H9 (cell line): ENCODE measurements around the gene DNM2. TPM values are rescaled to one million over a fixed set of nuclear protein-coding genes. Genes with fewer than 3 reads are reported as not detected.
A peak's percentile ranks its signal among the peaks of the same experiment; 100 is the strongest.

ENCODE experiments used
- DNase-seq: peaks from one replicate; pipeline ENCODE4 v3.0.0-alpha.2; 2017
- H2AFZ ChIP-seq: one replicate; pipeline ENCODE4 v1.6.1; 2013; ENCODE audit warnings: mild to moderate bottlenecking, low read length, control low read depth, moderate library complexity
- H2AK5ac ChIP-seq: 2 replicates; pipeline ENCODE4 v1.6.1; 2013; ENCODE audit warnings: low read length, control low read depth, mixed read lengths; ENCODE audit not compliant: insufficient read length
- H2BK120ac ChIP-seq: one replicate; pipeline ENCODE4 v1.6.1; 2013; ENCODE audit warnings: low read depth, mild to moderate bottlenecking, low read length, control low read depth, inconsistent platforms; ENCODE audit not compliant: poor library complexity, severe bottlenecking
- H2BK12ac ChIP-seq: 2 replicates; pipeline ENCODE4 v1.6.1; 2013; ENCODE audit warnings: low read length, control low read depth, mixed read lengths, low read depth; ENCODE audit not compliant: insufficient read length
- H2BK15ac ChIP-seq: 2 replicates; pipeline ENCODE4 v1.6.1; 2013; ENCODE audit warnings: low read depth, low read length, control low read depth
- H2BK20ac ChIP-seq: one replicate; pipeline ENCODE4 v1.6.1; 2013; ENCODE audit warnings: low read depth, mild to moderate bottlenecking, low read length, control low read depth, inconsistent platforms; ENCODE audit not compliant: poor library complexity, severe bottlenecking
- H2BK5ac ChIP-seq: 2 replicates; pipeline ENCODE4 v1.6.1; 2013; ENCODE audit warnings: low read length, control low read depth, mixed read lengths; ENCODE audit not compliant: insufficient read length
- H3K14ac ChIP-seq: 2 replicates; pipeline ENCODE4 v1.6.1; 2013; ENCODE audit warnings: low read length, control low read depth; ENCODE audit not compliant: insufficient read depth
- H3K18ac ChIP-seq: 2 replicates; pipeline ENCODE4 v1.6.1; 2013; ENCODE audit warnings: low read depth, mild to moderate bottlenecking, mixed read lengths, low read length, control low read depth; ENCODE audit not compliant: insufficient read length
- H3K23ac ChIP-seq: 2 replicates; pipeline ENCODE4 v1.6.1; 2013; ENCODE audit warnings: low read length, control low read depth, mixed read lengths, low read depth; ENCODE audit not compliant: insufficient read length
- H3K23me2 ChIP-seq: 2 replicates; pipeline ENCODE4 v1.6.1; 2013; ENCODE audit warnings: low read depth, mild to moderate bottlenecking, mixed read lengths, low read length, control low read depth; ENCODE audit not compliant: insufficient read length, poor library complexity, severe bottlenecking
- H3K27ac ChIP-seq: 2 replicates; pipeline ENCODE4 v1.5.1; 2013; ENCODE audit warnings: low read length, control low read depth, mixed read lengths, low read depth; ENCODE audit not compliant: insufficient read length
- H3K27me3 ChIP-seq: 2 replicates; pipeline ENCODE4 v1.6.1; 2013; ENCODE audit warnings: low read length, control low read depth, inconsistent platforms; ENCODE audit not compliant: insufficient read depth
- H3K4ac ChIP-seq: 2 replicates; pipeline ENCODE4 v1.6.1; 2013; ENCODE audit warnings: low read depth, mild to moderate bottlenecking, control low read depth, inconsistent platforms, low read length, moderate library complexity
- H3K4me1 ChIP-seq: 2 replicates; pipeline ENCODE4 v1.6.1; 2013; ENCODE audit warnings: low read length, control low read depth, inconsistent platforms; ENCODE audit not compliant: insufficient read depth
- H3K4me2 ChIP-seq: 2 replicates; pipeline ENCODE4 v1.6.1; 2013; ENCODE audit warnings: low read length, control low read depth, mixed read lengths; ENCODE audit not compliant: insufficient read length, insufficient read depth
- H3K56ac ChIP-seq: 2 replicates; pipeline ENCODE4 v1.6.1; 2013; ENCODE audit warnings: low read depth, mild to moderate bottlenecking, mixed read lengths, low read length, control low read depth; ENCODE audit not compliant: insufficient read length
- H3K79me1 ChIP-seq: 2 replicates; pipeline ENCODE4 v1.6.1; 2013; ENCODE audit warnings: low read depth, mild to moderate bottlenecking, moderate library complexity, low read length, control low read depth, inconsistent platforms; ENCODE audit not compliant: insufficient read depth, poor library complexity, severe bottlenecking
- H3K79me2 ChIP-seq: 2 replicates; pipeline ENCODE4 v1.6.1; 2013; ENCODE audit warnings: low read length, control low read depth, inconsistent platforms; ENCODE audit not compliant: insufficient read depth
- H3K9ac ChIP-seq: 2 replicates; pipeline ENCODE4 v1.6.1; 2013; ENCODE audit warnings: low read length, control low read depth, mixed read lengths; ENCODE audit not compliant: insufficient read length; ENCODE audit errors: extremely low read depth
- H3K9me3 ChIP-seq: one replicate; pipeline ENCODE4 v1.6.1; 2013; ENCODE audit warnings: low read depth, low read length, inconsistent platforms; ENCODE audit not compliant: control insufficient read depth
- H3T11ph ChIP-seq: one replicate; pipeline ENCODE4 v1.6.1; 2013; ENCODE audit warnings: mild to moderate bottlenecking, low read length, control low read depth, inconsistent platforms
- H4K20me1 ChIP-seq: one replicate; pipeline ENCODE4 v1.6.1; 2013; ENCODE audit not compliant: control insufficient read depth, insufficient read length, insufficient read depth
- H4K5ac ChIP-seq: 2 replicates; pipeline ENCODE4 v1.6.1; 2013; ENCODE audit warnings: low read depth, mild to moderate bottlenecking, mixed read lengths, low read length, control low read depth; ENCODE audit not compliant: insufficient read length
- H4K8ac ChIP-seq: replicated peaks from 2 replicates; pipeline ENCODE4 v1.6.1; 2013; ENCODE audit warnings: low read length, control low read depth, mixed read lengths, low read depth; ENCODE audit not compliant: insufficient read length
- H4K91ac ChIP-seq: 2 replicates; pipeline ENCODE4 v1.6.1; 2013; ENCODE audit warnings: low read depth, mild to moderate bottlenecking, moderate library complexity, mixed read lengths, low read length, control low read depth; ENCODE audit not compliant: insufficient read length
- H3K27ac Mint-ChIP-seq, 3 experiments: 2 replicates in 2 of 3; 3 replicates in 1 of 3; pipeline ENCODE4 v1.8.0; 2020 to 2021; ENCODE audit warnings: mixed read lengths in 3 of 3, mild to moderate bottlenecking in 1 of 3, moderate library complexity in 1 of 3
- H3K27me3 Mint-ChIP-seq: 2 replicates; pipeline ENCODE4 v1.8.0; 2021; ENCODE audit warnings: low read depth, mild to moderate bottlenecking, moderate library complexity, mixed read lengths
- H3K36me3 Mint-ChIP-seq, 3 experiments: 2 replicates in 2 of 3; 3 replicates in 1 of 3; pipeline ENCODE4 v1.8.0; 2020 to 2021; ENCODE audit warnings: low read depth in 3 of 3, mixed read lengths in 3 of 3; ENCODE audit not compliant: insufficient read depth in 1 of 3
- H3K4me1 Mint-ChIP-seq, 2 experiments: 2 replicates each; pipeline ENCODE4 v1.8.0; 2020; ENCODE audit warnings: mixed read lengths in 2 of 2
- H3K4me3 Mint-ChIP-seq, 2 experiments: 2 replicates in 1 of 2; 3 replicates in 1 of 2; pipeline ENCODE4 v1.8.0; 2020 to 2021; ENCODE audit warnings: mild to moderate bottlenecking in 2 of 2, mixed read lengths in 2 of 2, moderate library complexity in 1 of 2
- H3K9me3 Mint-ChIP-seq, 2 experiments: 2 replicates in 1 of 2; 3 replicates in 1 of 2; pipeline ENCODE4 v1.8.0; 2020; ENCODE audit warnings: mild to moderate bottlenecking in 2 of 2, mixed read lengths in 2 of 2, moderate library complexity in 1 of 2
- CTCF ChIP-seq: fragments of 200-600 bp; sonication (generic); conservative IDR thresholded peaks from 3 replicates; pipeline ENCODE4 v1.8.0; 2021; ENCODE audit warnings: antibody characterized with exemption, mild to moderate bottlenecking
- WGBS: extraction: QIAGEN DNeasy Blood & Tissue Kit; methylation state at CpG from one replicate; pipeline ENCODE4 v1.1.7; 2013; ENCODE audit warnings: missing lambda C conversion rate, low lambda C conversion rate, mixed read lengths; ENCODE audit not compliant: insufficient read length; ENCODE audit errors: extremely low coverage; 5-methylcytosine and 5-hydroxymethylcytosine counted together
- total RNA-seq: library from RNA; stranded (reverse); gene quantifications from 2 replicates; pipeline ENCODE4 v1.2.1, GENCODE V29; 2021

The DNM2 gene
- total RNA-seq, 1 experiment from 2014 or later = 152 TPM

DNA sequence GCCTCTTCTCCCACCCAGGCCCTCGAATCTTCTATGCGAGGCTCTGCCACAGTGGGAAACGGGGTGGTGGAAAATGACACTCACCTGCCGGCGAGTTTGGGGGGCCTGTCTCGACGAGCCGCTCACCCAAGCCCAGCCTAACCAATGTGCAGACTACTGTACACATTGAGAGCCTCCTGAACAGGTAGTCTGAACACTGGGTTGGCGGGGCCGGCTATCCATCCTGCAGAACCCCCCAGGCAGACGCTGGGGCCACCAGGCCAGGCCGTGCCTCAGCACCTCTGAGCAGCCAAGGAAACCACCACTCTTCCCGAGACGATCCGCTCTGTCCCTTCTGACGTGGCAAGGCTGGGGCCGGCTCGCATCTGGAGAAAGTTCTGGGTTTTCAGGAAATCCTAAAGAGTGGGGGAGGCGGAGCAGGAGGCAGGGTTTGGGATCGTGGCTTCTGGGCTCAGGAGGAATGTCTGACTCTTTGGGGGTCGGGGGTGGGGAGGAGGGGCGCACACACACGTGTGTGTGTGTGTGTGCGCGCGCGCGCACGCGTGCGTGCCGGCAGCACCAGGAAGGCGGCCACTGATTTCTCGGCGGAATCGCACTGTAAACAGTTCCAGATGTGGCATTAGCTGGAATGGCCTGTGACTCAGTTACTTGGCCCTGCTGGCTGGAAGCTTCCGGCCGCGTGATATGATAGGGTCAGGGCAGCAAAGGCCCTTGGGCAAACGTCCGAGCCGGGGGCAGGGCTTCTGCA is 99.6 kb downstream of the DNM2 start:
- Histone ChIP-seq H4K5ac (no peak overlapping the region), H2BK15ac (no peak overlapping the region), H4K20me1 (peaks cover 3% of the 10 kb centered on the region), H3K14ac (no peak overlapping the region), H2BK20ac (no peak overlapping the region), H3T11ph (no peak overlapping the region), H2BK12ac (no peak overlapping the region), H4K91ac (no peak overlapping the region), H3K23ac (no peak overlapping the region), H2AFZ (no peak overlapping the region), H2BK120ac (no peak overlapping the region), H4K8ac (no peak overlapping the region), H3K27me3 (no peaks in the 10 kb centered on the region), H3K56ac (no peak overlapping the region), H2AK5ac (no peak overlapping the region), H3K9me3 (no peaks in the 10 kb centered on the region), H3K9ac (no peak overlapping the region), H3K79me1 (no peaks in the 10 kb centered on the region), H3K4me2 (no peak overlapping the region), H3K27ac (no peak overlapping the region), H3K4me1 (no peaks in the 10 kb centered on the region), H2BK5ac (no peak overlapping the region), H3K4ac (no peak overlapping the region), H3K23me2 (no peaks in the 10 kb centered on the region), H3K79me2 (no peaks in the 10 kb centered on the region), H3K18ac (no peak overlapping the region)
- Mint-ChIP-seq H3K27me3 (no peaks in the 10 kb centered on the region; the same call in 1 of the 2 replicates), H3K9me3 (no peaks in the 10 kb centered on the region), H3K4me3 (no peak overlapping the region), H3K27ac (peak overlapping the region; percentile 49 to 86 (median 74); a peak in 3 of 7 replicates), H3K4me1 (peaks cover 0 to 4% of the 10 kb centered on the region in 2 experiments; a peak in 1 of 4 replicates), H3K36me3 (peaks cover 28 to 56% (median 37%) of the 10 kb centered on the region in 3 experiments)
- DNase-seq = no peak
- no CpG with 5 or more reads among the region's 42 CpGs for WGBS
- TF ChIP-seq CTCF = no peak
